ENCODE results near the gene TMEM100. TPM values are rescaled to one million over a fixed set of nuclear protein-coding genes. Genes with fewer than 3 reads are reported as not detected.

TMEM100 gene
- total RNA-seq, 2 experiments from 2014 or later, result not detected

DNA sequence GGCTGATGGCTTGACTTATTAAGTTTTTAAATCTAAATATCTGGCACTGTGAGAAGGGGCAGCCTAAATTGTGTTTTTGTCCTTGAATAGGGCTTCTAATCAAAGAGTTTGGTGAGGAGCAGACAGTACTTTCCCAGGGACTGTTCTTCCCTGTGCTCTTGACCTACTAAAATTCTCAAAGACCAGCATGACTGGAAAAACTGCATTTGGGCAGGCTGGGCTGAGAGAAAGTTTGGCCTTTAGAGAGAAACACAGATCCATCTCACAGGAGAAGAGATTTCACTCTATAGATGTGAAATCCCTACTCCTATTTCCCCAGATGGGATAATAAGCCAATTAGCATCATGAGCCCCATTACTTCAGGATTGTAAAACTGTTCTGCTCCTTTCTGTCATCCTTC is 35.5 kb upstream of the TMEM100 start:
- H3K36me3 Mint-ChIP-seq (ENCODE audit: low read depth), result no peaks in the 10 kb centered on the region
- CTCF ChIA-PET, result no interaction called here
- DNase-seq, result no peak
- POLR2A ChIA-PET, result no interaction called here
- no peaks in the 10 kb centered on the region for H3K9me3 Mint-ChIP-seq (ENCODE audit: low read depth)
- no peak for ATAC-seq
- H3K27ac Mint-ChIP-seq, result no peak overlapping the region
- H3K4me1 Mint-ChIP-seq, result no peaks in the 10 kb centered on the region
- no peak overlapping the region for H3K4me3 Mint-ChIP-seq
- no peaks in the 10 kb centered on the region for H3K27me3 Mint-ChIP-seq
- intact Hi-C loops (cut with DNase I, micrococcal nuclease), result no loop called here

DNA sequence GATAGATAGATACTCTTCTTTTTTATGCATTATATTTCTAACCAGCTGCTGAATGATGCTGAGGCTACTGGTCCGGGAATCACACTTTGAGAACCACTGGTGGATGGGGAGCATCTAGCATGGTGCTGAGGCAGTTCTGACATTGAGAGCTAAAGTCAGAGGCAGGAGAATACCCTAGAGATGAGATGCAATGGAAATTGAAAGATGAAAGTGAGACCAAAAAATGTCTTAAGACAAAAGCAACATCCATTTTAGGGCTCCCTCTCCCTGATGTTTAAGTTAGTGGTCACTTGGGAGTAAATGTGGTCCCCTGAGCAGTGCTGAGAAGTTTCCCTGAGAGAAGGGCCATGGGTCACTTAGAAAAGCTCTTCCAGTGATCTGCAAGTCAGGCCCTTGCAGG is 35.0 kb upstream of the TMEM100 start:
- H3K27ac Mint-ChIP-seq, result no peak overlapping the region
- ChIA-PET CTCF (no interaction called here), POLR2A (no interaction called here)
- intact Hi-C loops (cut with DNase I, micrococcal nuclease), result no loop called here
- ATAC-seq, result no peak
- H3K4me3 Mint-ChIP-seq, result no peak overlapping the region
- no peaks in the 10 kb centered on the region for H3K4me1 Mint-ChIP-seq
- DNase-seq, result no peak
- no peaks in the 10 kb centered on the region for H3K9me3 Mint-ChIP-seq (ENCODE audit: low read depth)
- no peaks in the 10 kb centered on the region for H3K27me3 Mint-ChIP-seq
- no peaks in the 10 kb centered on the region for H3K36me3 Mint-ChIP-seq (ENCODE audit: low read depth)

DNA sequence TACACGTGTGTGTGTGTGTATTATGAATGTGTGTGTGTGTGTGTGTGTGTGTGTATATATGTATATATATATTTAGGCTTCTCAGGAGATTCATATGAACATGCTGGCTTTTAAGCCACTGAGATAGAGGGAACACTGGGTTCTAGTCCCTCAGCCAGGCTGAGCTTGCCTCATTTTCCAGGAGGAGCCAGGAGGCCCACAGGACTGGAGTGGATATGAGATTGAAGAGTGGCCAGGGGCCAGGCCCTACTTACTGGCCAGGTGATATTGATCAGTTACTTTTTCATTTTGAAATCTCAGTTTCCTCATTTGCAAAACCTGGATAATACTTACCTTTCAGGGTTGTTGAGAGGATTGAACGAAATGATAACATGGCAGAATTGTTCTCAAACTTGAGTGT is 34.0 kb upstream of the TMEM100 start:
- no peak overlapping the region for H3K27ac Mint-ChIP-seq
- no peak for ATAC-seq
- CTCF ChIA-PET, result no interaction called here
- no peak for DNase-seq
- POLR2A ChIA-PET, result no interaction called here
- no peak overlapping the region for H3K4me3 Mint-ChIP-seq
- no peaks in the 10 kb centered on the region for H3K36me3 Mint-ChIP-seq (ENCODE audit: low read depth)
- no peaks in the 10 kb centered on the region for H3K9me3 Mint-ChIP-seq (ENCODE audit: low read depth)
- H3K27me3 Mint-ChIP-seq, result no peaks in the 10 kb centered on the region
- intact Hi-C loops (cut with DNase I, micrococcal nuclease), result no loop called here
- H3K4me1 Mint-ChIP-seq, result peaks cover 2% of the 10 kb centered on the region

DNA sequence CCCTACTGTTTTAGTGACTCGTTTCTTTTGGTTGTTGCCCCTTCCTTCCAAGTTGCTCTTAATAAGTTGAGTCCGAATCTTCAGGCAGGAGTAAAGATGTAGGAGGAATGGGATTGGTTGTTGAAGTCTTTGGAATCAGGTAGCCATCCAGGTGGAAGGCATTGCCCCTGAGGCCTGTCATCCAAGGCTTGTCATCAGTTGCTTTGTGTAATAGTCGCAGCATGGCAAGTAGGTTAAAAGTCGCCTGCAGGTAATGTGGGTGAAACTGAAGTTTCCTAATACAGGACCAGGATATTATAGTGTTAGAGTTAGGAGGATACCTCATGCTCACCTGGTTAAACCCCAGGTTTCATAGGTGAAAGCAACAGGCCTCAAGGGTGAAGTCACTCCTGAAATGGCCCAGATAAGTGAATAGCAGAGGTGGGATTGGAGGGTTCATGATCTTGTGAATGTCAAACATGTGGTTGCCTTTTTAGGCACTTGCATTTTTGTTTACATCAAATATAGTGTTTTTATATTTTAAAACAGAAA is 29.1 kb upstream of the TMEM100 start:
- ChIA-PET POLR2A (no interaction called here), CTCF (interaction anchor here (0.6 to 3.2 kb wide), 4 partner anchors 11 to 33 kb away, joined by 3 to 29 read pairs (median 5); no protein-coding TSS in a partner anchor)
- Mint-ChIP-seq H3K9me3 (ENCODE audit: low read depth) (no peaks in the 10 kb centered on the region), H3K36me3 (ENCODE audit: low read depth) (no peaks in the 10 kb centered on the region), H3K4me1 (peaks cover 11% of the 10 kb centered on the region), H3K27me3 (peaks cover 18% of the 10 kb centered on the region), H3K4me3 (peak overlapping the region; percentile 77), H3K27ac (peak overlapping the region; percentile 44)
- ATAC-seq (no peak), DNase-seq (no peak)
- intact Hi-C loops (cut with DNase I, micrococcal nuclease), result loop anchor here in 1 of 2 experiments (2.0 kb wide), 1 partner anchor 331 kb away; the partner anchor contains the start of gene MMD

DNA sequence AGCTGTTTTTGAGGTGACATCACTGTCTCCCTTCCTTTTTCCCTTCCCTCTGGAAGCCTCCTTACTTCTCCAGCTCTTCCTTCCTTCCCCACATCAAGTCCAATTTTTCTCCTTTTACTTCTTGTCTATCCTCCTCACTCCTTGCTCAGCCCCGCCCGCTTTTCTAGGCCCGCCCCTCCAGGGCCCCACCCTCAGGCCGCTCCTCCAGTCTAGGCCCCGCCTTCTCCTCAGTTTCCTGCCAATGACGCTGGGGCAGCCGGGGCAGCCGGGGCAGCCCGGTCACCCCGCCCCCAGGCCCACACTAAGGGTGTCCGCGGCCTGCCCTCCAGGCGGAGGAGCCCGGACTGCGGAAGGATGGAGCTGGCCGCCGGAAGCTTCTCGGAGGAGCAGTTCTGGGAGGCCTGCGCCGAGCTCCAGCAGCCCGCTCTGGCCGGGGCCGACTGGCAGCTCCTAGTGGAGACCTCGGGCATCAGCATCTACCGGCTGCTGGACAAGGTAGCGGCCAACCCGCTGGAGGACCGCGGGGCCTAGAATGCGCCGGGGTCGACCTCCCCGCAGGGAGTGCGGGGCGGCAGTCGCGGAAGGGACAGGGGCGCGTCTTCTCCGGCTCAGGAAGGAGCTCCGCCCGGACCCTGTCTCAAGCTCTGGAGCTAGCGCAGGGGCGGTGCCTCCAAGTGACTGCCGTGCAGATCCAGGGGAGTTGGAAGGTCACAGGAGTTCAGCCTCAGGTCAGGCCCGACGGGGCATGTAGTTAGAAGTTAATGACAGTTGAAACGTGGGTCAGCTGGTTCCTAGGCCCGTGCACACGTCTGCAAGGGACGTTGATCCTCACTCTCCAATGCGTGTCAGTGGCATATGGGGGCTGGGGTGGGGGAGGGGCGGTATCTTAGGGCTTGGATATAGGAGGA is 28.3 kb upstream of the TMEM100 start, which contains the start of gene PCTP:
Gene PCTP, plus strand, starts transcription at position 302 of the 908 bp plus-strand sequence. Its CDS starts 53 bp downstream, at position 355.
- ChIA-PET POLR2A (interaction anchor here (0.6 kb wide), 1 partner anchor 20 kb away, joined by 3 read pairs; no protein-coding TSS in a partner anchor), CTCF (interaction anchor here (0.6 to 3.2 kb wide), 7 partner anchors 11 to 225 kb away, joined by 3 to 29 read pairs (median 5); no protein-coding TSS in a partner anchor)
- Mint-ChIP-seq H3K9me3 (ENCODE audit: low read depth) (no peaks in the 10 kb centered on the region), H3K27ac (peak within 1 kb of the TSS; percentile 44), H3K27me3 (peaks cover 26% of the 10 kb centered on the region), H3K36me3 (ENCODE audit: low read depth) (no peaks in the 10 kb centered on the region), H3K4me3 (peak within 1 kb of the TSS; percentile 77), H3K4me1 (peaks cover 11% of the 10 kb centered on the region)
- peak; percentile 93 for DNase-seq
- intact Hi-C loops (cut with DNase I, micrococcal nuclease), result loop anchor here (1.0 to 2.0 kb wide), 3 partner anchors 17 to 330 kb away; partner anchors contain the start of gene MMD (in 1 of the 2)
- peak; percentile 99 for ATAC-seq

DNA sequence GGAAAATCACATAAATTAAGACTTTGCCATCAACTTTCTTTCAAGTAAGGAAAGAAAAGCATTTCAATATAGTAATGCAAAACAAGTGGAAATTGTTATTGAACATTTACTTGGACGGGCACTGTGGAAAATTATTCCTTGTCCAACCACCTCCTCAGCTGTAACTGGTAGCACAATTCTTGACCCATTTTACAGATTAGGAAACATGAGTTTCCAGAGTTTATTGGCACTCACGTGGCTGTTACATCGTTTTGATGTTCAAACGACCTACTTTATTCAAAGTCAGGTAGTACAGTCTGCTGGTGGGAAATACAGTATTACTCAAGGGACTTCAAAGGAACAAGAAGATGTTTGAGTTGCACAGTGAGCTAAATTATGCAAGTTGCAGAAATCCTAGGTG is 27.3 kb upstream of the TMEM100 start:
- ATAC-seq, result no peak
- Mint-ChIP-seq H3K27ac (no peak overlapping the region), H3K27me3 (peaks cover 33% of the 10 kb centered on the region), H3K4me3 (no peak overlapping the region), H3K4me1 (peaks cover 11% of the 10 kb centered on the region), H3K36me3 (ENCODE audit: low read depth) (no peaks in the 10 kb centered on the region), H3K9me3 (ENCODE audit: low read depth) (no peaks in the 10 kb centered on the region)
- ChIA-PET CTCF (interaction anchor here (0.6 to 3.2 kb wide), 3 partner anchors 15 to 525 kb away, joined by 3 to 29 read pairs (median 7); no protein-coding TSS in a partner anchor), POLR2A (no interaction called here)
- intact Hi-C loops (cut with DNase I, micrococcal nuclease), result loop anchor here (1.0 to 2.0 kb wide), 3 partner anchors 16 to 329 kb away; partner anchors contain the start of gene MMD (in 1 of the 2)
- DNase-seq, result no peak

DNA sequence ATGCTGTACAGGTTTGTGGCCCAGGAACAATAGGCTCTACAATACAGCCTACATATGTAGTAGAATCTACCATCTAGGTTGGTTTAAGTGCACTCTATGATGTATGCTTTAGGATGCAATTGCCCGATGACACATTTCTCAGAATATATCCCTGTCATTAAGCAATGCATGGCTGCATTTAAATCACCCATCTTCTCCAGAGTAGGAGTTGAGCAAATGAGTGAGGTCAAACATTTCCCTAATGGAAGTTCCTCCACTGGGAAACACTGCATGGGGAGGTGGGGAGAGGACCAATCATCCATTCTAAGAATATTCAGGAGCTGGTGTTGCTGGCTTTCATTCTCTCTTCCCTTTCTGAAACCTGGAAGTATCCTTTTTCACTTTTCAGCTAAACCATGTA is 26.2 kb upstream of the TMEM100 start:
- Mint-ChIP-seq H3K27ac (no peak overlapping the region), H3K9me3 (ENCODE audit: low read depth) (no peaks in the 10 kb centered on the region), H3K4me1 (peaks cover 11% of the 10 kb centered on the region), H3K36me3 (ENCODE audit: low read depth) (no peaks in the 10 kb centered on the region), H3K4me3 (no peak overlapping the region), H3K27me3 (peaks cover 33% of the 10 kb centered on the region)
- no peak for DNase-seq
- intact Hi-C loops (cut with DNase I, micrococcal nuclease), result no loop called here
- POLR2A ChIA-PET, result no interaction called here
- CTCF ChIA-PET, result interaction anchor here (3.2 kb wide), 1 partner anchor 14 kb away, joined by 29 read pairs; no protein-coding TSS in a partner anchor
- ATAC-seq, result no peak

DNA sequence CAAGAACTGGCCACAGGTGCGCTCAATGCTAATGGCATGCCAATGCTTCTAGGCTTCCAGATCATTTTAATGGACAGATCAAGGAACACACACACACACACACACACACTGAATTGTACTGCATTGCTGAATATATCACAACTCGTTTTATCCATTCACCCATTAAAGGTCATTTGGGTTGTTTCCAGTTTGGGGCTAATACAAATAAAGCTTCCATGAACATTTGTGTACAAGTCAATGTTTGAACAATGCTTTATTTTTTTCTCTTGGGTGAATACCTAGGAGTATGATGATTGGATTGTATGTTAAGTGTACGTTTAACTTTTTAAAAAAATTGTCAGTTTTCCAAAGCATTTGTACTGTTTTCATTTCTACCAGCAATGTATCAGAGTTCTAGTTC is 24.5 kb upstream of the TMEM100 start:
- Mint-ChIP-seq H3K27ac (no peak overlapping the region), H3K36me3 (ENCODE audit: low read depth) (no peaks in the 10 kb centered on the region), H3K9me3 (ENCODE audit: low read depth) (no peaks in the 10 kb centered on the region), H3K4me1 (peaks cover 11% of the 10 kb centered on the region), H3K27me3 (peaks cover 37% of the 10 kb centered on the region), H3K4me3 (no peak overlapping the region)
- ATAC-seq (no peak), DNase-seq (no peak)
- CTCF ChIA-PET, result interaction anchor here (1.5 kb wide), 1 partner anchor 12 kb away, joined by 8 read pairs; no protein-coding TSS in a partner anchor
- POLR2A ChIA-PET, result no interaction called here
- intact Hi-C loops (cut with DNase I, micrococcal nuclease), result no loop called here

DNA sequence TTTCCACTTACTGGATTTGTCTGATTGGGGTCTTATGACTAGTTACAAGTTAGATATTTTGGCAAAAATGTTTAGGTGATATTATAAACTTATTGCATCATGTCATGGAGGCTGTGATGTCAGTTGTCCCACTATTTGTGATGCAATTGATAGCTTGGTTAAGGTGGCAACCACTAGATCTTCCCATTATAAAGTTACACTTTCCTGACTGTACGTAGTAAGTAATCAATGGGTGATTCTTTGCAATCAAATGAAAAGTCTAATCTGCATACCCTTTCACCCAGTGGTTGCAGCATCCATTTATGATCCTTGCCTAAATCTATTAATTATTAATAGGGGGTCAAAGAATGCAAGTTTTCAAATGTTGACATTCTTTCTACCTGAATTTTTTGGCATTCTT is 23.8 kb upstream of the TMEM100 start:
- ATAC-seq (no peak), DNase-seq (no peak)
- intact Hi-C loops (cut with DNase I, micrococcal nuclease), result no loop called here
- POLR2A ChIA-PET, result no interaction called here
- no peak overlapping the region for H3K27ac Mint-ChIP-seq
- peaks cover 39% of the 10 kb centered on the region for H3K27me3 Mint-ChIP-seq
- H3K9me3 Mint-ChIP-seq (ENCODE audit: low read depth), result no peaks in the 10 kb centered on the region
- H3K36me3 Mint-ChIP-seq (ENCODE audit: low read depth), result no peaks in the 10 kb centered on the region
- no peak overlapping the region for H3K4me3 Mint-ChIP-seq
- H3K4me1 Mint-ChIP-seq, result peaks cover 6% of the 10 kb centered on the region
- CTCF ChIA-PET, result no interaction called here

DNA sequence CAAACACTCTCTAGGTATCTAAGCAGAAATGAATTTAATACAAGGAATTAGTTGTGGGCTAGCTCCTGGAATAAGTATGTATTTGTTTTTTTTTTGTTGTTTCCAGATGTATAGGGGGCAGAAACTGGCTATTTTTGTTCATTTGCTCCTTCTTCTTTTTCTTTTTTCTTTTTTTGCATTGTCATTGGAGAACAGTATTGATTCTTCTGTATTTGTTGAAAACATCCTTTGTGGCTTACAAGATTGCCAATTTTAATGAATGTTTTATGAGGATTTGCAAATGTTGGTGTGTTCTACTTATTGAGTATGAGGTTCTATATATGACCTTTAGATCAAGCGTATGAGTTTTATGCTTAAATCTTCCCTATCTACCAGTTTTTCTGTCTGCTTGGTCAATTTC is 22.6 kb upstream of the TMEM100 start:
- H3K9me3 Mint-ChIP-seq (ENCODE audit: low read depth), result no peaks in the 10 kb centered on the region
- ATAC-seq (no peak), DNase-seq (no peak)
- H3K27me3 Mint-ChIP-seq, result peaks cover 42% of the 10 kb centered on the region
- H3K27ac Mint-ChIP-seq, result no peak overlapping the region
- H3K4me3 Mint-ChIP-seq, result no peak overlapping the region
- no peaks in the 10 kb centered on the region for H3K4me1 Mint-ChIP-seq
- intact Hi-C loops (cut with DNase I, micrococcal nuclease), result no loop called here
- H3K36me3 Mint-ChIP-seq (ENCODE audit: low read depth), result no peaks in the 10 kb centered on the region
- CTCF ChIA-PET, result no interaction called here
- POLR2A ChIA-PET, result no interaction called here

DNA sequence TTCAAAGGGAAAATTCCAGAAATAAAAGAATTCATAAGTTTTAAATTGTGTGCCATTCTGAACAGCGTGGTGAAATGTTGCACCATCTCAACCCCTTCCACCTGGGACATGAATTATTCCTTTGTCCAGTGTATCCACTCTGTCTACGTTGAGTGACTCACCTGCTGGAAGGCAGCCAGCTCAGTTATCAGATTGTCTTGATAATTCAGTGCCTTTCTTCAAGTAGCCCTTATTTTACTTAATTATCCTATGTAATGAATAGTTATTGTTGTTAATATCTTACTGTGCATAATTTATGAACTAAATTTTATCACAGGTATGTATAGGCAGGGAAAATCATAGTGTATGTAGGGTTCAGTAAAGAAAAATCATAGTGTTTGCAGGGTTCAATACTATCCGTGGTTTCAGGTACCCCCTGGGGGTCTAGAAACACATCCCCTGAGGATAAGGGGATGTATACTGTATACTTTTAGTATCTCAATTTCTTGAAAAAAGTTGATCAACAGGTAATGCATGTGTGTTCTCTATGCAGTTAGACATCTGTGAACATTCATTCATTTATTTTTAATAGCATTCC is 20.5 kb upstream of the TMEM100 start:
- no peak overlapping the region for H3K4me3 Mint-ChIP-seq

More for the DNA sequence above, 20.5 kb upstream of the TMEM100 start:
- no peak for ATAC-seq
- Mint-ChIP-seq H3K9me3 (ENCODE audit: low read depth) (no peaks in the 10 kb centered on the region), H3K4me1 (no peaks in the 10 kb centered on the region), H3K36me3 (ENCODE audit: low read depth) (no peaks in the 10 kb centered on the region), H3K27ac (no peak overlapping the region), H3K27me3 (peaks cover 33% of the 10 kb centered on the region)
- POLR2A ChIA-PET, result no interaction called here
- intact Hi-C loops (cut with DNase I, micrococcal nuclease), result no loop called here
- CTCF ChIA-PET, result interaction anchor here (0.9 kb wide), 1 partner anchor 9 kb away, joined by 3 read pairs; no protein-coding TSS in a partner anchor
- DNase-seq, result no peak
